ENCODE measurements around the gene TMEM127. TPM values are rescaled to one million over a fixed set of nuclear protein-coding genes. Genes with fewer than 3 reads are reported as not detected.
A peak's percentile ranks its signal among the peaks of the same experiment; 100 is the strongest.

TMEM127 gene
- polyA plus RNA-seq, 1 donor: 40.9 TPM

DNA sequence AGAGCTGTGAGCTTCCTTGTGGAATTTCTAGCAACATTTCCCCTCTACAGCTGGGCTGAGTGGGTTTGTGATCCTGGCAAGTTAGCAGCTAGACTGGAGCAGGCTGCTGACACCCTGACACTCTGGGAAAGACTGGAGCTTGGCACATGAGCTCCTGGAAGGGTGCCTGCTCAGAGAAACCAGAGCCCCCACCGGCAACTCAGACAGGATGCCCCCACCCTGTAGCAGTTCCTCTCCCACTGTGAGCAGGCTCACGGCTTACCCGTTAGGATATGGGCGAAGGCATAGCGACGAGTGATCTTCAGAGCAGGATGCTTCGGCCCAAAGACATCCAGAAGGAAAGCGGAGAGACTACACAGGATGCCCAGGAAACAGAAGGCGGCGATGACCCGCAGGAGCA is 11.2 kb downstream of the TMEM127 start:
- no peak overlapping the region for H3K27ac ChIP-seq (ENCODE audit: low read length)
- no CpG with 5 or more reads among the region's 11 CpGs for WGBS (ENCODE audit: insufficient coverage, low lambda C conversion rate)
- no peak for DNase-seq
- peaks cover 33% of the 10 kb centered on the region for H3K4me1 ChIP-seq (ENCODE audit: control insufficient read depth, insufficient read depth, low read length)
- H3K36me3 ChIP-seq (ENCODE audit: control insufficient read depth, insufficient read depth, low read length): peaks cover 61% of the 10 kb centered on the region
- no peak overlapping the region for H3K4me3 ChIP-seq (ENCODE audit: low read length)
- no peaks in the 10 kb centered on the region for H3K27me3 ChIP-seq (ENCODE audit: control insufficient read depth, insufficient read depth, low read length)
- H3K9me3 ChIP-seq (ENCODE audit: control insufficient read depth, low read depth, low read length): no peaks in the 10 kb centered on the region

DNA sequence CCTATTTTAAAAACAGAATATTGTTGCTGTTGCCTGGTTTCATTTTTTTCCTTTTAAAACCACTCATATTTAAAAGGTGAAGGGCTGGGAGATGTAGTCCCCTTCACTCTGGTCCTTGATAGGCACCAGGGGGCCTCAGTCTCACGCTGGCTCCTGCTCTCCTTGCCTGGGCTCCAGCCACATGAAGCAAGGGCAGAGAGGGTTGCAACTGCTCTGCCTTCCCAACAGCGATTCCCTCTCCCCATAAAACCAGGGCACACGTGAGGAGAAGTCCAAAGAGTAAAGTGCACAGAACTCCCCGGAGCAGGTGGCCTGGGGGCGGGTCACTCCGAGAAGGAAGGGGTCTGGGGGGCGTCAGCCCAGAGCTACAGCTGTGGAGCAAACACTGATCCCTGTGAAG is 12.8 kb downstream of the TMEM127 start:
- Histone ChIP-seq H3K9me3 (ENCODE audit: control insufficient read depth, low read depth, low read length) (no peaks in the 10 kb centered on the region), H3K4me1 (ENCODE audit: control insufficient read depth, insufficient read depth, low read length) (peaks cover 19% of the 10 kb centered on the region), H3K36me3 (ENCODE audit: control insufficient read depth, insufficient read depth, low read length) (peaks cover 49% of the 10 kb centered on the region), H3K4me3 (ENCODE audit: low read length) (no peak overlapping the region), H3K27ac (ENCODE audit: low read length) (peak overlapping the region; percentile 65), H3K27me3 (ENCODE audit: control insufficient read depth, insufficient read depth, low read length) (no peaks in the 10 kb centered on the region)
- DNase-seq: peak; percentile 72 to 81
- WGBS (ENCODE audit: insufficient coverage, low lambda C conversion rate): no CpG with 5 or more reads among the region's 7 CpGs

DNA sequence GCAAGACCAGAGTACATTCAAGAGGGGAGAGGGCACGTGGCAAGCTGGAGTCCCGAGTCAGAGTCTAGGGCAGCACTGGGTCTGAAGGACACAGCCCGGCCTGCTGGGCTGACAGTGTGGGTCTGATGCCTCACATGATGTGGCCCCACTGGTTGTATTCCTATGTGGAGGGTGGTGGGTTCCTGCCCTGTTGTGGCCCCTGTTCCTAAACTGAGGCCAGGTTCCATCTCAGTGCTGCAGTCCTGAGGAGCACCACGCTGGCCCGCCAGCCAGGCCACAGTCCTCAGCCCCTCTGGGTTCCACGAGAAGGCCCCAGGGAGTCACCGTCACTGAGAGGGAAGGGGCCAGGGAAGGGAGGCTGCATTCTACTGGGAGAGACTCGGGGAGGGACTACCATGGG is 13.3 kb downstream of the TMEM127 start:
- no peak for DNase-seq
- WGBS (ENCODE audit: insufficient coverage, low lambda C conversion rate): no CpG with 5 or more reads among the region's 8 CpGs
- H3K27me3 ChIP-seq (ENCODE audit: control insufficient read depth, insufficient read depth, low read length): no peaks in the 10 kb centered on the region
- H3K36me3 ChIP-seq (ENCODE audit: control insufficient read depth, insufficient read depth, low read length): peaks cover 49% of the 10 kb centered on the region
- peaks cover 19% of the 10 kb centered on the region for H3K4me1 ChIP-seq (ENCODE audit: control insufficient read depth, insufficient read depth, low read length)
- H3K4me3 ChIP-seq (ENCODE audit: low read length): no peak overlapping the region
- H3K27ac ChIP-seq (ENCODE audit: low read length): peak overlapping the region; percentile 65
- H3K9me3 ChIP-seq (ENCODE audit: control insufficient read depth, low read depth, low read length): no peaks in the 10 kb centered on the region

GRCh38 chr2:96251721-96252292 is 14.0 kb downstream of the TMEM127 start:
- H3K36me3 ChIP-seq (ENCODE audit: control insufficient read depth, insufficient read depth, low read length): peaks cover 49% of the 10 kb centered on the region
- 0% methylated on average over 1 of the region's 6 CpGs for WGBS (ENCODE audit: insufficient coverage, low lambda C conversion rate)
- DNase-seq: peak in 1 of 2 donors; percentile 26
- no peak overlapping the region for H3K4me3 ChIP-seq (ENCODE audit: low read length)
- H3K9me3 ChIP-seq (ENCODE audit: control insufficient read depth, low read depth, low read length): no peaks in the 10 kb centered on the region
- H3K27me3 ChIP-seq (ENCODE audit: control insufficient read depth, insufficient read depth, low read length): no peaks in the 10 kb centered on the region
- H3K27ac ChIP-seq (ENCODE audit: low read length): no peak overlapping the region
- H3K4me1 ChIP-seq (ENCODE audit: control insufficient read depth, insufficient read depth, low read length): peaks cover 19% of the 10 kb centered on the region

DNA sequence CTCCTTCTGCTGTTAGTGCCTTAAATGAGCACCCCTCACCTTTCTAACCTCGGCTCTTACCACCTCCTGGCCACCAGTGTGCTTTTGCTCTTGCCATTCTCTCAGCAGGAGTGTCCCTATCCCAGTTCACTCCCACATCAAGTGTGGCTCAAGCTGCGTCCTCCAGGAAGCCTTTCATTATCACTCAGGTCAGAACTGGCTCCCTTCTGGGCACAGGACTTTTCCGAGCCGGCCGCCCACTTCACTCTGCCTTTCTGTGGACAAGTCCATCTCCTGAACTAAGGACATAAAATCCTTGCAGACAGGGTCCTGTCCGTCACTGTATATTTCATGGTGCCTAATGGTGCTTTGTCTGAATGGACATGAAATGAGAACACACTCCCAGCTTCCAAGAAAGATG is 15.6 kb downstream of the TMEM127 start:
- H3K9me3 ChIP-seq (ENCODE audit: control insufficient read depth, low read depth, low read length): no peaks in the 10 kb centered on the region
- H3K4me3 ChIP-seq (ENCODE audit: low read length): no peak overlapping the region
- peaks cover 42% of the 10 kb centered on the region for H3K36me3 ChIP-seq (ENCODE audit: control insufficient read depth, insufficient read depth, low read length)
- no CpG with 5 or more reads among the region's 6 CpGs for WGBS (ENCODE audit: insufficient coverage, low lambda C conversion rate)
- no peak for DNase-seq
- no peak overlapping the region for H3K27ac ChIP-seq (ENCODE audit: low read length)
- H3K27me3 ChIP-seq (ENCODE audit: control insufficient read depth, insufficient read depth, low read length): no peaks in the 10 kb centered on the region
- H3K4me1 ChIP-seq (ENCODE audit: control insufficient read depth, insufficient read depth, low read length): peaks cover 19% of the 10 kb centered on the region

GRCh38 chr2:96249654-96250053 is 16.1 kb downstream of the TMEM127 start:
- Histone ChIP-seq H3K27me3 (ENCODE audit: control insufficient read depth, insufficient read depth, low read length) (no peaks in the 10 kb centered on the region), H3K4me1 (ENCODE audit: control insufficient read depth, insufficient read depth, low read length) (peaks cover 19% of the 10 kb centered on the region), H3K4me3 (ENCODE audit: low read length) (no peak overlapping the region), H3K36me3 (ENCODE audit: control insufficient read depth, insufficient read depth, low read length) (peaks cover 36% of the 10 kb centered on the region), H3K27ac (ENCODE audit: low read length) (no peak overlapping the region), H3K9me3 (ENCODE audit: control insufficient read depth, low read depth, low read length) (no peaks in the 10 kb centered on the region)
- no CpG with 5 or more reads among the region's 9 CpGs for WGBS (ENCODE audit: insufficient coverage, low lambda C conversion rate)
- DNase-seq: no peak

GRCh38 chr2:96248624-96249023 is 17.2 kb downstream of the TMEM127 start:
- Histone ChIP-seq H3K9me3 (ENCODE audit: control insufficient read depth, low read depth, low read length) (no peaks in the 10 kb centered on the region), H3K27me3 (ENCODE audit: control insufficient read depth, insufficient read depth, low read length) (no peaks in the 10 kb centered on the region), H3K27ac (ENCODE audit: low read length) (no peak overlapping the region), H3K4me3 (ENCODE audit: low read length) (no peak overlapping the region), H3K4me1 (ENCODE audit: control insufficient read depth, insufficient read depth, low read length) (peaks cover 19% of the 10 kb centered on the region), H3K36me3 (ENCODE audit: control insufficient read depth, insufficient read depth, low read length) (peaks cover 26% of the 10 kb centered on the region)
- DNase-seq: no peak
- no CpG with 5 or more reads among the region's 4 CpGs for WGBS (ENCODE audit: insufficient coverage, low lambda C conversion rate)

GRCh38 chr2:96247896-96248295 is 17.9 kb downstream of the TMEM127 start:
- WGBS (ENCODE audit: insufficient coverage, low lambda C conversion rate): 88% methylated on average over 1 of the region's 5 CpGs
- Histone ChIP-seq H3K4me3 (ENCODE audit: low read length) (no peak overlapping the region), H3K4me1 (ENCODE audit: control insufficient read depth, insufficient read depth, low read length) (peaks cover 13% of the 10 kb centered on the region), H3K9me3 (ENCODE audit: control insufficient read depth, low read depth, low read length) (no peaks in the 10 kb centered on the region), H3K27me3 (ENCODE audit: control insufficient read depth, insufficient read depth, low read length) (no peaks in the 10 kb centered on the region), H3K36me3 (ENCODE audit: control insufficient read depth, insufficient read depth, low read length) (peaks cover 19% of the 10 kb centered on the region), H3K27ac (ENCODE audit: low read length) (no peak overlapping the region)
- DNase-seq: no peak

DNA sequence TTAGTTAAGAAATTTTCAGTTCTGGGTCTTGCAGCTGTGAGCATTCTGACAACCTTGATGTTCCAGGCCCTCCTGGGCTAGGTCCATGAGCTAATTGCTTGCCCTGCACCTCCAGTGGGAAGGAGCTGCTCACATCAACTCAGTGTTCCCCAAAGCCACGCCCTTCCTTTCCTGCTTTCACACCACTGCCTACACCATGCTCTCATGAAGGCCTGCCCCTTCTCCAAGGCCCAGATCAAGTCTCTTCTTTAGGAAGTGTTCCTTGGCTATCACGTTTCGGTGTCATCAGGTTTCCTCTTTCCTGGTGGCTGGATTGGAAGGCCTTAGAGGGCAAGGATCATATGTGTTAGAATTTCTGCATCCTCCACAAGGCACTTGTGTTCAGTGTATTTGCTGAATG is 18.8 kb downstream of the TMEM127 start:
- Histone ChIP-seq H3K9me3 (ENCODE audit: control insufficient read depth, low read depth, low read length) (no peaks in the 10 kb centered on the region), H3K4me1 (ENCODE audit: control insufficient read depth, insufficient read depth, low read length) (peaks cover 4% of the 10 kb centered on the region), H3K4me3 (ENCODE audit: low read length) (no peak overlapping the region), H3K36me3 (ENCODE audit: control insufficient read depth, insufficient read depth, low read length) (peaks cover 10% of the 10 kb centered on the region), H3K27ac (ENCODE audit: low read length) (no peak overlapping the region), H3K27me3 (ENCODE audit: control insufficient read depth, insufficient read depth, low read length) (no peaks in the 10 kb centered on the region)
- no CpG with 5 or more reads among the region's 3 CpGs for WGBS (ENCODE audit: insufficient coverage, low lambda C conversion rate)
- DNase-seq: no peak

GRCh38 chr2:96245609-96246390 is 20.0 kb downstream of the TMEM127 start:
- no peaks in the 10 kb centered on the region for H3K9me3 ChIP-seq (ENCODE audit: control insufficient read depth, low read depth, low read length)
- DNase-seq: no peak
- no peaks in the 10 kb centered on the region for H3K27me3 ChIP-seq (ENCODE audit: control insufficient read depth, insufficient read depth, low read length)
- H3K27ac ChIP-seq (ENCODE audit: low read length): no peak overlapping the region
- peaks cover 5% of the 10 kb centered on the region for H3K36me3 ChIP-seq (ENCODE audit: control insufficient read depth, insufficient read depth, low read length)
- H3K4me3 ChIP-seq (ENCODE audit: low read length): no peak overlapping the region
- WGBS (ENCODE audit: insufficient coverage, low lambda C conversion rate): no CpG with 5 or more reads among the region's 8 CpGs
- H3K4me1 ChIP-seq (ENCODE audit: control insufficient read depth, insufficient read depth, low read length): no peaks in the 10 kb centered on the region

DNA sequence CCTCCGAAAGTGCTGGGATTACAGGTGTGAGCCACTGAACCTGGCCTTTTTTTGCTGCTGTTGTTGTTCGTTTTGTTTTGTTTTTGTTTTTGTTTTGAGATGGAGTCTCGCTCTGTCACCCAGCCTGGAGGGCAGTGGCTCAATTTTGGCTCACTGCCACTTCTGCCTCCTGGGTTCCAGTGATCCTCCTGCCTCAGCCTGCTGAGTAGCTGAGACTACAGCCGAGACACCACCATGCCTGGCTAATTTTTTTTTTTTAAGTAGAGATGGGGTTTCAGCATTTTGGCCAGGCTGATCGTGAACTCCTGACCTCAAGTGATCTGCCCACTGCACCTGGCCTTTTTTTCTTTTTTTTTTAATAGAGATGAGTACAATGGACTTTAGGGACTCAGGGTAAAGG is 22.0 kb downstream of the TMEM127 start:
- Histone ChIP-seq H3K4me3 (ENCODE audit: low read length) (no peak overlapping the region), H3K9me3 (ENCODE audit: control insufficient read depth, low read depth, low read length) (no peaks in the 10 kb centered on the region), H3K36me3 (ENCODE audit: control insufficient read depth, insufficient read depth, low read length) (peaks cover 14% of the 10 kb centered on the region), H3K27ac (ENCODE audit: low read length) (no peak overlapping the region), H3K27me3 (ENCODE audit: control insufficient read depth, insufficient read depth, low read length) (no peaks in the 10 kb centered on the region), H3K4me1 (ENCODE audit: control insufficient read depth, insufficient read depth, low read length) (no peaks in the 10 kb centered on the region)
- DNase-seq: no peak
- 100% methylated on average over 2 of the region's 5 CpGs for WGBS (ENCODE audit: insufficient coverage, low lambda C conversion rate)

All from large intestine (tissue), 3 donors.